K562 (cell line): ENCODE data around the gene BEST1. TPM values are rescaled to one million over a fixed set of nuclear protein-coding genes. Genes with fewer than 3 reads are reported as not detected.
A peak's percentile ranks its signal among the peaks of the same experiment; 100 is the strongest.

Experiments
- ARID1B ChIP-seq: fragments of 450-650 bp; IDR thresholded peaks from 2 replicates; pipeline ENCODE4 v1.6.1; 2016; ENCODE audit warnings: antibody characterized with exemption, mild to moderate bottlenecking, inconsistent platforms
- ATF7 ChIP-seq: fragments of 450-650 bp; IDR thresholded peaks from 2 replicates; pipeline ENCODE4 v1.7.1; 2014; ENCODE audit warnings: mild to moderate bottlenecking, moderate library complexity
- CBX8 ChIP-seq: fragments of 200-600 bp; sonication (generic); IDR thresholded peaks from 2 replicates; pipeline ENCODE4 v1.6.1; 2012; ENCODE audit warnings: borderline replicate concordance, mixed run types, low read depth, mild to moderate bottlenecking, moderate library complexity, mixed read lengths, low read length, control low read depth, inconsistent platforms; ENCODE audit not compliant: poor library complexity, severe bottlenecking; ENCODE audit errors: extremely low read depth
- CCNT2 ChIP-seq: IDR thresholded peaks from 2 replicates; pipeline ENCODE4 v1.6.1; 2011; ENCODE audit warnings: borderline replicate concordance, low read depth, mild to moderate bottlenecking, moderate library complexity, mixed read lengths, low read length; ENCODE audit not compliant: insufficient read length; ENCODE audit errors: extremely low read depth
- DIDO1 ChIP-seq: fragments of 450-650 bp; IDR thresholded peaks from 2 replicates; pipeline ENCODE4 v1.6.1; 2016; ENCODE audit warnings: low read depth, missing biosample characterization, missing genetic modification characterization
- ERF ChIP-seq: fragments of 450-650 bp; formaldehyde crosslinking; IDR thresholded peaks from 2 replicates; pipeline ENCODE4 v1.4.0; 2020; ENCODE audit warnings: mild to moderate bottlenecking, mixed read lengths
- GABPB2 ChIP-seq: fragments of 250-450 bp; sonication (Bioruptor Pico); conservative IDR thresholded peaks from 2 replicates; pipeline ENCODE4 v1.5.1; 2021; ENCODE audit warnings: mild to moderate bottlenecking
- MCM7 ChIP-seq, 2 experiments: fragments of 450-650 bp; IDR thresholded peaks; 2 replicates each; pipeline ENCODE4 v1.6.1; 2016 to 2018
- NFIC ChIP-seq: fragments of 450-650 bp; IDR thresholded peaks from 2 replicates; pipeline ENCODE4 v1.6.1; 2017; ENCODE audit warnings: mild to moderate bottlenecking, inconsistent platforms
- POLR2G ChIP-seq: fragments of 200-400 bp; formaldehyde crosslinking; IDR thresholded peaks from 2 replicates; pipeline ENCODE4 v1.6.1; 2017; ENCODE audit warnings: low read depth, mild to moderate bottlenecking, antibody characterized with exemption, low read length, moderate library complexity
- RBFOX2 ChIP-seq: fragments of 200-400 bp; formaldehyde crosslinking; IDR thresholded peaks from 2 replicates; pipeline ENCODE4 v1.6.1; 2017; ENCODE audit warnings: low read depth, mild to moderate bottlenecking, low read length, moderate library complexity
- RNF2 ChIP-seq: sonication (generic); IDR thresholded peaks from 2 replicates; pipeline ENCODE4 v1.6.1; 2016
- SLC30A9 ChIP-seq: fragments of 250-450 bp; sonication (Bioruptor Pico); IDR thresholded peaks from 2 replicates; pipeline ENCODE4 v1.8.0; 2022; ENCODE audit warnings: mild to moderate bottlenecking, moderate library complexity
- ZNF133 ChIP-seq: fragments of 250-450 bp; sonication (Bioruptor Pico); IDR thresholded peaks from 2 replicates; pipeline ENCODE4 v1.4.0; 2020; ENCODE audit warnings: mild to moderate bottlenecking
- ZNF165 ChIP-seq: fragments of 250-450 bp; sonication (Bioruptor Pico); IDR thresholded peaks from 2 replicates; pipeline ENCODE4 v1.4.0; 2020; ENCODE audit warnings: borderline replicate concordance
- ZNF197 ChIP-seq: fragments of 200-800 bp; sonication (Bioruptor generic); IDR thresholded peaks from 2 replicates; pipeline ENCODE4 v1.6.1; 2016; ENCODE audit warnings: low read depth, missing genetic modification characterization, missing compliant biosample characterization
- ZNF263 ChIP-seq: sonication (generic); formaldehyde crosslinking; IDR thresholded peaks from 2 replicates; pipeline ENCODE4 v1.8.0; 2022; ENCODE audit warnings: mild to moderate bottlenecking, missing genetic modification reagents, borderline replicate concordance
- ZNF431 ChIP-seq: sonication (generic); formaldehyde crosslinking; IDR thresholded peaks from 2 replicates; pipeline ENCODE4 v1.8.0; 2022; ENCODE audit warnings: mild to moderate bottlenecking, missing genetic modification reagents
- polyA plus RNA-seq, 8 experiments: library from polyadenylated mRNA; depleted of rRNA in 4 of 8; stranded (reverse) in 5 of 8; unstranded in 3 of 8; fragments of >200 nt; fragmentation: Nextera tagmentation in 2 of 8; fragmentation: Illumina TruSeq in 1 of 8; extraction: Ambion mirVana in 2 of 8; extraction: Trizol in 1 of 8; gene quantifications; 2 replicates each; pipeline versions ENCODE4 v1.2.1 to v1.2.3, GENCODE V29; 2011 to 2014; ENCODE audit warnings: inconsistent platforms in 1 of 8, missing spikeins in 1 of 8
- total RNA-seq, 7 experiments: library from RNA; depleted of rRNA in 6 of 7; stranded (reverse); fragments of >200 nt in 6 of 7; fragmentation: Illumina TruSeq in 2 of 7; extraction: Trizol in 2 of 7; gene quantifications; 2 replicates each; pipeline versions ENCODE4 v1.2.1 to v1.2.3, GENCODE V29; 2011 to 2021; ENCODE audit warnings: low replicate concordance in 1 of 7
- TF ChIP-seq, protein P1 (sequence below): fragments of 250-450 bp; sonication (Bioruptor Pico); IDR thresholded peaks from 2 replicates; pipeline ENCODE4 v1.5.0; 2020; ENCODE audit warnings: mild to moderate bottlenecking, borderline replicate concordance
- TF ChIP-seq, protein P2 (sequence below): conservative IDR thresholded peaks from 2 replicates; pipeline ENCODE4 v1.6.1; 2011; ENCODE audit warnings: low read depth, mild to moderate bottlenecking, low read length; ENCODE audit not compliant: control insufficient read depth
- TF ChIP-seq, protein P3 (sequence below): fragments of 450-650 bp; formaldehyde crosslinking; IDR thresholded peaks from 2 replicates; pipeline ENCODE4 v1.4.0; 2022; ENCODE audit warnings: mild to moderate bottlenecking, moderate library complexity

Gene BEST1
- total and polyA plus RNA-seq, 9 of the 15 experiments (the other 6 are each of a cell fraction or from before 2014, with no cell fraction given), result 0.07 to 1.3 (median 0.40) TPM

- TF ChIP-seq RBFOX2 (peak; percentile 82; the same call in 1 of the 2 replicates), ZNF165 (CRISPR knock-in tag) (no peak), ATF7 (peak; percentile 99), POLR2G (peak; percentile 35; the same call in 1 of the 2 replicates), RNF2 (peak; percentile 61; the same call in 1 of the 2 replicates), ZNF263 (CRISPR knock-in tag) (peak; percentile 27; the same call in 1 of the 2 replicates), CCNT2 (no peak), ARID1B (peak; percentile 78), ZNF431 (CRISPR knock-in tag) (0 out of 2 replicates have a peak, but pooled peaks have one; percentile 34), ZNF133 (CRISPR knock-in tag) (no peak), MCM7 (IDR thresholded peaks at IDR 0.05) (no peak), GABPB2 (CRISPR knock-in tag) (no peak), CBX8 (no peak), ZNF197 (0 out of 2 replicates have a peak, but pooled peaks have one; percentile 56), DIDO1 (tag) (no peak), SLC30A9 (CRISPR knock-in tag) (no peak), ERF (CRISPR knock-in tag) (no peak), NFIC (peak; percentile 93)
- TF ChIP-seq, protein P1, sequence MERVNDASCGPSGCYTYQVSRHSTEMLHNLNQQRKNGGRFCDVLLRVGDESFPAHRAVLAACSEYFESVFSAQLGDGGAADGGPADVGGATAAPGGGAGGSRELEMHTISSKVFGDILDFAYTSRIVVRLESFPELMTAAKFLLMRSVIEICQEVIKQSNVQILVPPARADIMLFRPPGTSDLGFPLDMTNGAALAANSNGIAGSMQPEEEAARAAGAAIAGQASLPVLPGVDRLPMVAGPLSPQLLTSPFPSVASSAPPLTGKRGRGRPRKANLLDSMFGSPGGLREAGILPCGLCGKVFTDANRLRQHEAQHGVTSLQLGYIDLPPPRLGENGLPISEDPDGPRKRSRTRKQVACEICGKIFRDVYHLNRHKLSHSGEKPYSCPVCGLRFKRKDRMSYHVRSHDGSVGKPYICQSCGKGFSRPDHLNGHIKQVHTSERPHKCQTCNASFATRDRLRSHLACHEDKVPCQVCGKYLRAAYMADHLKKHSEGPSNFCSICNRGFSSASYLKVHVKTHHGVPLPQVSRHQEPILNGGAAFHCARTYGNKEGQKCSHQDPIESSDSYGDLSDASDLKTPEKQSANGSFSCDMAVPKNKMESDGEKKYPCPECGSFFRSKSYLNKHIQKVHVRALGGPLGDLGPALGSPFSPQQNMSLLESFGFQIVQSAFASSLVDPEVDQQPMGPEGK (CRISPR knock-in tag), result peak; percentile 13; the same call in 1 of the 2 replicates
- TF ChIP-seq, protein P2, sequence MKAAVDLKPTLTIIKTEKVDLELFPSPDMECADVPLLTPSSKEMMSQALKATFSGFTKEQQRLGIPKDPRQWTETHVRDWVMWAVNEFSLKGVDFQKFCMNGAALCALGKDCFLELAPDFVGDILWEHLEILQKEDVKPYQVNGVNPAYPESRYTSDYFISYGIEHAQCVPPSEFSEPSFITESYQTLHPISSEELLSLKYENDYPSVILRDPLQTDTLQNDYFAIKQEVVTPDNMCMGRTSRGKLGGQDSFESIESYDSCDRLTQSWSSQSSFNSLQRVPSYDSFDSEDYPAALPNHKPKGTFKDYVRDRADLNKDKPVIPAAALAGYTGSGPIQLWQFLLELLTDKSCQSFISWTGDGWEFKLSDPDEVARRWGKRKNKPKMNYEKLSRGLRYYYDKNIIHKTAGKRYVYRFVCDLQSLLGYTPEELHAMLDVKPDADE, result no peak
- TF ChIP-seq, protein P3, sequence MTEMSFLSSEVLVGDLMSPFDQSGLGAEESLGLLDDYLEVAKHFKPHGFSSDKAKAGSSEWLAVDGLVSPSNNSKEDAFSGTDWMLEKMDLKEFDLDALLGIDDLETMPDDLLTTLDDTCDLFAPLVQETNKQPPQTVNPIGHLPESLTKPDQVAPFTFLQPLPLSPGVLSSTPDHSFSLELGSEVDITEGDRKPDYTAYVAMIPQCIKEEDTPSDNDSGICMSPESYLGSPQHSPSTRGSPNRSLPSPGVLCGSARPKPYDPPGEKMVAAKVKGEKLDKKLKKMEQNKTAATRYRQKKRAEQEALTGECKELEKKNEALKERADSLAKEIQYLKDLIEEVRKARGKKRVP (CRISPR knock-in tag), result peak; percentile 99
These were observed 749 bp upstream of the BEST1 start (continued) for GRCh38 chr11:61949169-61950034.
